A549 treated with AZD9567 at 1 μM for 4 hours (cell line): Measurements from ENCODE around the gene PLA2G4A. TPM values are rescaled to one million over a fixed set of nuclear protein-coding genes. Genes with fewer than 3 reads are reported as not detected.

ENCODE experiments used
- total RNA-seq: library from RNA; stranded (reverse); fragments of 200-300 nt; extraction: Qiagen RNA extraction; gene quantifications from 5 replicates; pipeline ENCODE4 v1.2.3, GENCODE V29; 2022; ENCODE audit not compliant: insufficient read depth

PLA2G4A gene
- total RNA-seq, result 8.2 to 10.3 TPM (median 8.5 TPM) in 5 replicates

DNA sequence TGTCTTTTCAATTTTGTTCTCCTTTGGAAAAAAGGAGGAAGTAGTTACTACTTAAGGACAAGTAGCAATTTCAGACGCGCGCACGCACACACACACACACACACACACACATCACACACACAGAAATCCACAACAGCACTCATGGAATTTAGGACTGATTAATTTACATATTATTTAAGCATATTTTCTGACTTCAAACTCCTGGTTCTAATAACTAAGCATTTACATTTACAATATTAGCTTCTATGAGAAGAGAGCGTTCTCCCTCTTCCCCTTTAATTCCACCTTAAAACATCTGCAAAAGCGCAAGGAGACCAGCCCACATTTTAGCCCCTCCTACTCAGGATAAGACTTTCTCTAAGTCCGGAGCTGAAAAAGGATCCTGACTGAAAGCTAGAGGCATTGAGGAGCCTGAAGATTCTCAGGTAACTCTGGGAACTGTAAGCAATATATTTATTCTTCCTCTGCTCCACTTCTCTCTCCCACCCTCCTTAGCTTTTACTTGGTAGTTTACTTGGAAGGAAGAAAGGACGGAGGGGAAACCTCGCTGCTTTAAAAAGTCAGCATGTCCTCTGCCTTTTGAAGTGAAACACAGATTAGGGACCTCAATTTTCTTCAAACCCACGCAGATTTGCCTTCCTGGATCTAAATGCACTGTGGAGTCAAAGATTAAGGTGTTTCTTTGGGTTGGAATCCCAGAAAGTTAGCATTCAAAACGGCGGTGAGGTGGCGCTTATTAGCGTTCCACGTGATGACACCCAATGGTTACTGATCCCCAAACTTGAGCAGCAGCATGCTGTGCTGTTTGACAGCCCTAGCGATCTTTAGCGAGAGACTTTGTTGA is at the start of gene PLA2G4A:
Gene PLA2G4A, plus strand, starts transcription at position 339 of the 844 bp plus-strand sequence. CDS start 25,406 bp downstream, outside the sequence.

Other genes with a start within 250 kb of the PLA2G4A start
- gene PTGS2, start 148.5 kb upstream of the PLA2G4A start, total RNA-seq, result 4.1 to 8.0 TPM (median 5.1 TPM) in 5 replicates